Muscle of leg (tissue), 11 donors: ENCODE results near the gene RUVBL1. TPM values are rescaled to one million over a fixed set of nuclear protein-coding genes. Genes with fewer than 3 reads are reported as not detected.

ENCODE experiments used
- DNase-seq: peaks from one replicate; pipeline ENCODE4 v3.0.0; 2013
- H3K27ac ChIP-seq: one replicate; pipeline ENCODE4 v1.5.1; 2013; ENCODE audit warnings: mild to moderate bottlenecking, low read length, control low read depth
- H3K27me3 ChIP-seq: one replicate; pipeline ENCODE4 v1.6.1; 2013; ENCODE audit warnings: low read length; ENCODE audit not compliant: control insufficient read depth, insufficient read depth
- H3K36me3 ChIP-seq: one replicate; pipeline ENCODE4 v1.6.1; 2013; ENCODE audit warnings: low read length; ENCODE audit not compliant: control insufficient read depth, insufficient read depth
- H3K4me1 ChIP-seq: one replicate; pipeline ENCODE4 v1.6.1; 2013; ENCODE audit warnings: low read length; ENCODE audit not compliant: control insufficient read depth, insufficient read depth
- H3K4me3 ChIP-seq: one replicate; pipeline ENCODE4 v1.5.1; 2013; ENCODE audit warnings: low read length, control low read depth
- H3K9me3 ChIP-seq: replicated peaks from 2 replicates; pipeline ENCODE4 v1.6.1; 2013; ENCODE audit warnings: low read depth, low read length; ENCODE audit not compliant: control insufficient read depth
- WGBS: methylation state at CpG from one replicate; pipeline ENCODE4 v1.1.5; 2013; ENCODE audit warnings: missing lambda C conversion rate; ENCODE audit not compliant: insufficient coverage; 5-methylcytosine and 5-hydroxymethylcytosine counted together
- polyA plus RNA-seq, 8 donors: library from polyadenylated mRNA; unstranded; fragments of 120-200 nt; gene quantifications; one replicate each; pipeline versions ENCODE4 v1.2.1 to v1.2.3, GENCODE V29; 2013; ENCODE audit warnings: inconsistent platforms in 1 of 8, low replicate concordance in 1 of 8; ENCODE audit not compliant: insufficient read length in 8 of 8, insufficient read depth in 1 of 8
- total RNA-seq: library from RNA; stranded (reverse); fragments of 120-200 nt; gene quantifications from one replicate; pipeline ENCODE4 v1.2.4, GENCODE V29; 2013

The RUVBL1 gene
- total and polyA plus RNA-seq, 9 donors = 33.6 to 41.4 (median 38.6) TPM

DNA sequence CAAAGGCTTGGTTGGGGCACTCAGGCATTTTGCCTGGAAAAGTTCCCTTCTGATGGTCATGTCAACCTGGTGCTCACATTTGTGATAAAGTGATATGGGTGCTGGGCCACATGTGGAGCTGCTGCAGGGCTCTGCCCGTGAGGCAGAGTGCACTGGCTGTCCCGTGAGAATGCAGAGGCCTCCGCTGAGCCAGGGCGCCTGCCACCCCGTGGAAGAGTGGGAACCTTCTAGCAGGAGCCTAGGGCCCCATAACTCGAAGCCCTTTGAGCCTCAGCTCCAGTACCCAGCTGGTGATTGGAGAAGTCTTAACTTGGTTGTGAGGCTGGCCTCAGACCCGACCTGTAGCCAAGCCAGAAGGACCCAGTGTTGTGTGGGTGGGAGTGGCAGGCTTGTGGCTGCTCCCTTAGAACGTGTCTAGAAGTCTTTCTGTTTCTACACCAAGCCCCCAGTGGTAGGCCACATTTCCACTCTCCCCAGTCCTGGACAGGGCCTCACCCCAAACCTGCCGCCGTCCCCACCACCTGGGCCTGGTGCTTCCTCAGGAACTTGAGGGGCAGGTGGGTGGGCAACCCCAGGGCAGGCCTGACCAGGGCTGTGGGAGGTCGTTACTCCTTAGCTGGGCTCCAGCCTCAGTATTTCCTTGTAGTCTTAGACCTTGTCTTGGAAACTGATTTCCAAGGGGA lies 51.7 kb downstream of the RUVBL1 start:
- Histone ChIP-seq H3K36me3 (peaks cover 66% of the 10 kb centered on the region), H3K9me3 (no peaks in the 10 kb centered on the region), H3K27me3 (peaks cover 10% of the 10 kb centered on the region), H3K27ac (no peak overlapping the region), H3K4me1 (peaks cover 22% of the 10 kb centered on the region), H3K4me3 (no peak overlapping the region)
- DNase-seq = no peak
- WGBS = 75% methylated on average over 8 of the region's 11 CpGs

- 83% methylated on average over 13 of the region's 13 CpGs for WGBS
- peaks cover 15% of the 10 kb centered on the region for H3K4me1 ChIP-seq
- no peak for DNase-seq
- H3K36me3 ChIP-seq = peaks cover 74% of the 10 kb centered on the region
- H3K9me3 ChIP-seq = no peaks in the 10 kb centered on the region
- no peak overlapping the region for H3K4me3 ChIP-seq
- H3K27ac ChIP-seq = no peak overlapping the region
- H3K27me3 ChIP-seq = peaks cover 4% of the 10 kb centered on the region
Measured at GRCh38 chr3:128070898-128071591, 52.6 kb downstream of the RUVBL1 start.

- no peaks in the 10 kb centered on the region for H3K27me3 ChIP-seq
- H3K4me1 ChIP-seq = peaks cover 8% of the 10 kb centered on the region
- WGBS = 90% methylated on average over 14 of the region's 15 CpGs
- no peak for DNase-seq
- no peaks in the 10 kb centered on the region for H3K9me3 ChIP-seq
- no peak overlapping the region for H3K27ac ChIP-seq
- no peak overlapping the region for H3K4me3 ChIP-seq
- H3K36me3 ChIP-seq = peaks cover 91% of the 10 kb centered on the region
Measured at GRCh38 chr3:128069271-128069670, 54.3 kb downstream of the RUVBL1 start.

- no peak overlapping the region for H3K4me3 ChIP-seq
- H3K27me3 ChIP-seq = no peaks in the 10 kb centered on the region
- no peak overlapping the region for H3K27ac ChIP-seq
- H3K36me3 ChIP-seq = peaks cover 94% of the 10 kb centered on the region
- no peaks in the 10 kb centered on the region for H3K9me3 ChIP-seq
- peaks cover 3% of the 10 kb centered on the region for H3K4me1 ChIP-seq
- 77% methylated on average over 7 of the region's 8 CpGs for WGBS
- DNase-seq = no peak
Measured at GRCh38 chr3:128068156-128068620, 55.4 kb downstream of the RUVBL1 start.

DNA sequence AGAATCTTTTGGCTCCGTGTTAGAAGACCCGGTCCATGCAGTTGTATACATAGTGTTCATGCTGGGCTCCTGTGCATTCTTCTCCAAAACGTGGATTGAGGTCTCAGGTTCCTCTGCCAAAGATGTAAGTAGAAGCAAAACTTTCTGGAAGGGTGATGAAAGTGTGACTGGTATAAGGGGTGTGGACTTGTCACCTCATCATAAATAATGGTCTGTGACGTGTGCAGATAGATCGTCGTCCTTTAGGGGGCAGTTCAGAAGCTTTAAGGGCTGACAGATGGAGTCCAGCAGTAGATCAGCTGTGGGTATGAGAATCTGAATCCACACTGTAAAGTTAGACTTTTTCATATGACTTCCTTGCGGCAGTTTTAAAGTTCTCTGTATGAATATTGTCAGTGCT lies 56.1 kb downstream of the RUVBL1 start:
- 46% methylated on average over 5 of the region's 7 CpGs for WGBS
- DNase-seq = no peak
- H3K4me3 ChIP-seq = no peak overlapping the region
- no peak overlapping the region for H3K27ac ChIP-seq
- no peaks in the 10 kb centered on the region for H3K9me3 ChIP-seq
- H3K36me3 ChIP-seq = peaks cover 92% of the 10 kb centered on the region
- no peaks in the 10 kb centered on the region for H3K27me3 ChIP-seq
- H3K4me1 ChIP-seq = peaks cover 3% of the 10 kb centered on the region

DNA sequence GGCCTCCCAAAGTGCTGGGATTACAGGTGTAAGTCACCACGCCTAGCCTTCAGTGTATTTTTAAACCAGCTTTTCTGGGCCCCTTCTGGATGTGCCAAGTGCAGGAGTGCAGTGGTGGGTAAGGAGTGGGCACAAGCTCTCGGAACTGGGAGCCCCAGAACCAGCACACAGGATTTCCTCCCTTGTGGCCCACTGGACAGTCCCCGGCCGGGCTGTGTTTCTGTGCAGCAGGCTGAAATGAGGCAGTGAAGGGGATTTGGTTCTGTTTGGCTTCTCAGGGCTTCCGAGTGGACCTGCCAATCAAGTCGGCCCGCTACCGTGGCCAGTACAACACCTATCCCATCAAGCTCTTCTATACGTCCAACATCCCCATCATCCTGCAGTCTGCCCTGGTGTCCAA lies 56.9 kb downstream of the RUVBL1 start:
- peaks cover 92% of the 10 kb centered on the region for H3K36me3 ChIP-seq
- DNase-seq = no peak
- 90% methylated on average over 6 of the region's 9 CpGs for WGBS
- no peak overlapping the region for H3K27ac ChIP-seq
- no peak overlapping the region for H3K4me3 ChIP-seq
- peaks cover 3% of the 10 kb centered on the region for H3K4me1 ChIP-seq
- no peaks in the 10 kb centered on the region for H3K27me3 ChIP-seq
- H3K9me3 ChIP-seq = no peaks in the 10 kb centered on the region

- Histone ChIP-seq H3K9me3 (no peaks in the 10 kb centered on the region), H3K27ac (no peak overlapping the region), H3K4me1 (peaks cover 1% of the 10 kb centered on the region), H3K36me3 (peaks cover 92% of the 10 kb centered on the region), H3K4me3 (no peak overlapping the region), H3K27me3 (no peaks in the 10 kb centered on the region)
- 100% methylated on average over 1 of the region's 4 CpGs for WGBS
- no peak for DNase-seq
Measured at GRCh38 chr3:128066114-128066513, 57.5 kb downstream of the RUVBL1 start.

DNA sequence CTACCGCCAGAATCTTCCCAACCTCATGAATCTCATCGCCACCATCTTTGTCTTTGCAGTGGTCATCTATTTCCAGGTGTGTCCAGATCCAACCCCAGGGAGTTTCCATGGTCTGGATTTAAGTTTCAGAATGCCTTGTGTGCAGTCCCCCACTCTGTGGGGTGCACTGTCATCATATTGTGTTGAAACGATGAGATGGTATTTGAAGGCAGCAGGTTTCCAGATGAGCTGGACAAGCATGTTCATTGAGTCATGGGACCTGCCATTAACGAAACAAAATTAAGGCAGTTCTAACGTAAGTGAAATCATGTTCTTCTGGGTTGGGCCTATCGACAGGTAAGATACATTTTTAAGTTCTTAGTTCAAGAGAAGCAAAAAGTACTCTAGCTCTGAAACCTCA lies 58.6 kb downstream of the RUVBL1 start:
- no peak for DNase-seq
- no peak overlapping the region for H3K4me3 ChIP-seq
- 87% methylated on average over 3 of the region's 6 CpGs for WGBS
- no peaks in the 10 kb centered on the region for H3K4me1 ChIP-seq
- H3K9me3 ChIP-seq = no peaks in the 10 kb centered on the region
- no peak overlapping the region for H3K27ac ChIP-seq
- peaks cover 92% of the 10 kb centered on the region for H3K36me3 ChIP-seq
- H3K27me3 ChIP-seq = no peaks in the 10 kb centered on the region

DNA sequence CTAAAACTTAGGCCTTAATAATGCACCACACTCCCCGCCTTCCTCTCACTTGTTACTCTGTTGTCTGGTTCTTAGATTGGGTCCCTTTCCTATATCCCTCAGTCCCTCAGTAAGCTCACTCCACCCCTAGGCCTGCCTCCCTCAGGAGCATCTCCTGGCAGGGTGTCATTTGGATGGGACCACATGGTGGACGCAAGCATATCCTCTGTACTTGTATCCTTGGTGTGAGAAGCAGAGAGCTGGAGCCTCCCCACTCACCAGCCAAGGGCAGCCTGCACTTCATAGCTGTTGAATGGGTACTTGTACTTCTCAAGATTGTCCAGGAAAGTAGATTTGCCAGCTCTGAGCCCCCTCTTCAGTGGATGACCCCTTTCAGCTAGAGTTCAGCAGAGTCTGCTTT lies 59.7 kb downstream of the RUVBL1 start:
- Histone ChIP-seq H3K27ac (no peak overlapping the region), H3K36me3 (peaks cover 89% of the 10 kb centered on the region), H3K27me3 (no peaks in the 10 kb centered on the region), H3K9me3 (no peaks in the 10 kb centered on the region), H3K4me1 (no peaks in the 10 kb centered on the region), H3K4me3 (no peak overlapping the region)
- DNase-seq = no peak
- no CpG with 5 or more reads among the region's 2 CpGs for WGBS

GRCh38 chr3:128062033-128062745 lies 61.4 kb downstream of the RUVBL1 start:
- H3K36me3 ChIP-seq = peaks cover 83% of the 10 kb centered on the region
- WGBS = 70% methylated on average over 6 of the region's 8 CpGs

More at GRCh38 chr3:128062033-128062745, 61.4 kb downstream of the RUVBL1 start:
- DNase-seq = no peak
- H3K4me3 ChIP-seq = no peak overlapping the region
- H3K27me3 ChIP-seq = no peaks in the 10 kb centered on the region
- no peaks in the 10 kb centered on the region for H3K9me3 ChIP-seq
- no peaks in the 10 kb centered on the region for H3K4me1 ChIP-seq
- H3K27ac ChIP-seq = no peak overlapping the region
